ENCODE data around the gene SARDH. TPM values are rescaled to one million over a fixed set of nuclear protein-coding genes. Genes with fewer than 3 reads are reported as not detected.
A peak's percentile ranks its signal among the peaks of the same experiment; 100 is the strongest.

SARDH gene
- total RNA-seq, 6 experiments from 2014 or later, result 67.3 to 183 (median 101) TPM

DNA sequence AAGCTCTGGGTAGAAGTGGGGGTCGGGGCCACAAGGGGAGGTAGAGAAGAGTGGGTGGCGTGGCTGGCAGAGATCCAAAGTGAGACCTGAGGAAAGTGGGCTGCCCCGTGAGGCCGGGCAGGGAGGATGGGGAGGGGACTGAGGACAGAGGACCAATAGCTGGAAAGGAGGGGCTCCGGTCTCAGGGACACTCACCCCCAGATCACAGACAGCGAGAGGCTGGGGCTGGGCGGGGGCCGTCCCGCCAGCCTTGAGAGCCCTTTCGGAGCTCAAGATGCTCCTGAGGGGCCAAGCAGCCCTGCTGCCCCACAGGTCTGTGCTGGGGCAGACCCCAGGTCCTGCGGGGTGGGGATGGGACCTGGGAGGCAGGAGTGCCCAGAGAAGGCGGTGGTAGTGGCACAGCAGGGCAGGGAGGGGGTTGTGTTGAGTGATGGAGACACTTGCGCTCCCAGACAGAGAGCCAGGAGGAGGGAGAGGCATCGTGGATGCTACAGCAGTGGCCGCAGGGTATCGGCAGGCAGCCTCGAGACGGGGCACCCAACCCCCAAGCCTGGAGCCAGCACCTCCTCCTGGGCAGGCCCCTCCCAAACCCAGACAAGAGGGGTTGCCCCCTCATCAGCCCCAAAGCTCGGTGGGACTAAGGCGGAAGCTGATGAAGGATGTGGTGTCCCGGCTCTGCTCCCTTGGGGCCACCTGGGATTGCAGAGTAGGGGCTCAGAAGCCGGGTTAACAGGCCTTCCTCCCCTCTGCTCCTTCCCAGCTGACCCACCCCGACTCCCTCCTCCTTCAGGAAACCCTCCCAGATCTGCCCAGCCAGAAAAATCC lies 3.4 kb downstream of the SARDH start:
- Histone ChIP-seq H3K27ac (no peak overlapping the region), H3K4me1 (peaks cover 0 to 29% (median 4%) of the 10 kb centered on the region in 4 donors), H3K9me3 (no peaks in the 10 kb centered on the region), H3K36me3 (peaks cover 0 to 11% (median 3%) of the 10 kb centered on the region in 4 donors), H3K27me3 (no peaks in the 10 kb centered on the region), H3K4me3 (no peak overlapping the region)
- ATAC-seq (no peak), DNase-seq (peak in 2 of 3 donors; percentile 44 to 51)
- TF ChIP-seq POLR2A (IDR thresholded peaks at IDR 0.05), result no peak
- TF ChIP-seq, protein P1, sequence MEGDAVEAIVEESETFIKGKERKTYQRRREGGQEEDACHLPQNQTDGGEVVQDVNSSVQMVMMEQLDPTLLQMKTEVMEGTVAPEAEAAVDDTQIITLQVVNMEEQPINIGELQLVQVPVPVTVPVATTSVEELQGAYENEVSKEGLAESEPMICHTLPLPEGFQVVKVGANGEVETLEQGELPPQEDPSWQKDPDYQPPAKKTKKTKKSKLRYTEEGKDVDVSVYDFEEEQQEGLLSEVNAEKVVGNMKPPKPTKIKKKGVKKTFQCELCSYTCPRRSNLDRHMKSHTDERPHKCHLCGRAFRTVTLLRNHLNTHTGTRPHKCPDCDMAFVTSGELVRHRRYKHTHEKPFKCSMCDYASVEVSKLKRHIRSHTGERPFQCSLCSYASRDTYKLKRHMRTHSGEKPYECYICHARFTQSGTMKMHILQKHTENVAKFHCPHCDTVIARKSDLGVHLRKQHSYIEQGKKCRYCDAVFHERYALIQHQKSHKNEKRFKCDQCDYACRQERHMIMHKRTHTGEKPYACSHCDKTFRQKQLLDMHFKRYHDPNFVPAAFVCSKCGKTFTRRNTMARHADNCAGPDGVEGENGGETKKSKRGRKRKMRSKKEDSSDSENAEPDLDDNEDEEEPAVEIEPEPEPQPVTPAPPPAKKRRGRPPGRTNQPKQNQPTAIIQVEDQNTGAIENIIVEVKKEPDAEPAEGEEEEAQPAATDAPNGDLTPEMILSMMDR (IDR thresholded peaks at IDR 0.05), result no peak
- WGBS (ENCODE audit: insufficient coverage, low coverage, low lambda C conversion rate, missing lambda C conversion rate), result 81% methylated on average over 8 of the region's 23 CpGs
- intact Hi-C loops (cut with DNase I), result loop anchor here in 1 of 2 donors (10.0 kb wide), 1 partner anchor 210 kb away; the partner anchor contains the start of gene MYMK

DNA sequence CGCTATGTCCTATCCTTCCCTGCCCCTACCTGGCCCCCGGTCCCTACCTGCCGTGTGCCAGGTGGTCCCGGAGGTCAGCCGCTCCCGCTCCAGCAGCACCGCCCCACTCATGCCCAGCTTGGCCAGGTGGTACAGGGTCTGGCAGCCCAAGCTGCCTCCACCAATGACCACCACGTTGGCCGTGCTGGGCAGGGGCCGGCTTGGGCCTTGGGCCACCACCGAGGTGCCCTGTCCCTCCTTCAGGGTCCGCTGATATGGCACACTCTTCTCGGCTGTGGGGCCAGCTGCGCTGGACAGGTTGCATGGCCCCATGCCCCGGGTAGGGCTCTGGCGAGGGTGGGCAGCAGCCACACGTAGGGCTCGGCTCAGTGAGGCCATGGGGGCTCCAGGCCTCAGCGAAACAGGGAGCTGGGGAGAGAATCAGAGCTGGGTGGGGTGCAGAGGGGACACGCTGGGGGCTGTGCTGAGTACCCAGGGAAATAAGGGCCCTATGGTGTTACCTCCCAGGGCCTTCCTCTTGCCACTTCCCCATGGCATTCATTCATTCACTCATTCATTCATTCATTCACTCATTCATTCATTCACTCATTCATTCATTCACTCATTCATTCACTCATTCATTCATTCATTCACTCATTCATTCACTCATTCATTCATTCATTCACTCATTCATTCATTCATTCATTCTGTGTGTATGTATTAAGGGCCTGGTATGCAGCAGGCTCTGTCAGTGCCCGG lies 4.2 kb downstream of the SARDH start:
- WGBS (ENCODE audit: insufficient coverage, low coverage, low lambda C conversion rate, missing lambda C conversion rate), result 94% methylated on average over 6 of the region's 21 CpGs
- intact Hi-C loops (cut with DNase I), result loop anchor here in 1 of 2 donors (10.0 kb wide), 1 partner anchor 209 kb away; the partner anchor contains the start of gene MYMK

DNA sequence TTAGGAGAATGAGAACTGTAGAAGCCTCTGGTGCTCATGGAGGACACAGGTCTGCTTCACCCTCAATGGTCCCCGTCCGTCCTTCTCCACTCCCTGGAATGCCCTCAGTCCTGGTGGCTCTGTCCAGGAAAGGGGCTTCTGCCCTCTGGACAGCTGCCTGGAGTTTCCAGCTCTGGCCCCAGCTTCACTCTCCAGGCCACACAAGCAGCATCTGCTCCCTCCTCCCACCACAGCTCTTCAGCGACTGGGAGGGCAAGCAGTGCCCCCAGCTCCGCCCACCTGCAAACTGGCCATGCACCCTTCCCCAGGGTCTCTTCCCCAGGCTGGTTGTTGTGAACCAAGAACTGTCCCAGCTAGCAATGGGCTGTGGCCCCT lies 4.7 kb downstream of the SARDH start:
- H3K4me1 ChIP-seq, result peaks cover 0 to 24% (median 4%) of the 10 kb centered on the region in 4 donors
- no peak overlapping the region for H3K27ac ChIP-seq
- peaks cover 0 to 23% (median 4%) of the 10 kb centered on the region in 4 donors for H3K36me3 ChIP-seq
- intact Hi-C loops (cut with DNase I), result loop anchor here in 1 of 2 donors (10.0 kb wide), 1 partner anchor 209 kb away; the partner anchor contains the start of gene MYMK
- no peaks in the 10 kb centered on the region for H3K9me3 ChIP-seq
- no peaks in the 10 kb centered on the region for H3K27me3 ChIP-seq
- DNase-seq, result peak in 2 of 3 donors; percentile 29 to 40
- no peak overlapping the region for H3K4me3 ChIP-seq
- ATAC-seq, result no peak
- WGBS (ENCODE audit: insufficient coverage, low coverage, low lambda C conversion rate, missing lambda C conversion rate), result 100% methylated on average over 1 of the region's 4 CpGs
- TF ChIP-seq POLR2A (IDR thresholded peaks at IDR 0.05), result no peak
- TF ChIP-seq, protein P1 (IDR thresholded peaks at IDR 0.05), result no peak

More for the DNA sequence above, 4.2 kb downstream of the SARDH start:
- Histone ChIP-seq H3K4me3 (no peak overlapping the region), H3K27ac (no peak overlapping the region), H3K27me3 (no peaks in the 10 kb centered on the region), H3K9me3 (no peaks in the 10 kb centered on the region), H3K4me1 (peaks cover 0 to 29% (median 4%) of the 10 kb centered on the region in 4 donors), H3K36me3 (peaks cover 0 to 20% (median 4%) of the 10 kb centered on the region in 4 donors)
- TF ChIP-seq, protein P1 (IDR thresholded peaks at IDR 0.05), result no peak
- TF ChIP-seq POLR2A (IDR thresholded peaks at IDR 0.05), result no peak
- DNase-seq (peak in 2 of 3 donors; percentile 47 to 54), ATAC-seq (no peak)

DNA sequence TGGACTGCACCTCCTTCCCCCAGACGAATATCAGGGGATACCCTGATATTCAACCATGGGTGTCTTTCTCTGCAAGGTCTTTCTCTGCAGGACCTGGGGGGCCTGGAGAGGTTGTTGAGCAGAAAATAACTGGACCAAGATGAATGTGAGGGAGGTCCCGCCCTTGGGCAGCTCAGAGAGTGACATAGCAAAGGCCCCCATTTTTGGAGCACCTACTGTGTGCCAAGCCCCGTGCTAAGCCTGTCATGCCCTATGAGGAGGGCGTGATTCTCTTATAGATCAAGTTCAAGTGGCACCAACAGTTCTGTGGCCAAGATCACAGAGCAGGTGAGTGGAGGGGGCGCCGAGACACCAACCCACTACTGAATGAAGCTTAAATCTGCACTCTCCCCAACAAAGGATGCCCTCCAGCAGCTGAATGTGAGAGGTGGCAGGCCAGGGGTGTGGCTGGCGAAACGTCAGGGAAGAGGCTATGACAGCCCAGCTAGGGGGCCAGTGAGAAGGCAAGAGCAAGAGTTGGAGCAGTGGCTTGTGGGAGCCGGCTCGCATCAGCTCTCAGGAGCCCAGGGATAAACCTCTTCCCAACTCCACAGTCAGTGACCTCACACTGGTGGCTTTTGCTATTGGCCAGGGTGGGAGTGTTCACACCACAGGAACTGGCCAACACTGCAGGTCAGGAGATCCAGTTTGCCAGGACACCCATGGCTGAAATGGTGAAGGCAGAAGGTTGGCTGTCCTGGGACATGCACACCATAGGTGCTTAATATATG lies 5.3 kb downstream of the SARDH start:
- TF ChIP-seq, protein P1 (IDR thresholded peaks at IDR 0.05), result no peak
- no peaks in the 10 kb centered on the region for H3K9me3 ChIP-seq
- WGBS (ENCODE audit: insufficient coverage, low coverage, low lambda C conversion rate, missing lambda C conversion rate), result 64% methylated on average over 8 of the region's 10 CpGs
- H3K27me3 ChIP-seq, result no peaks in the 10 kb centered on the region
- ATAC-seq (no peak), DNase-seq (peak in 2 of 3 donors; percentile 35 to 40)
- no peak overlapping the region for H3K4me3 ChIP-seq
- peaks cover 0 to 24% (median 4%) of the 10 kb centered on the region in 4 donors for H3K4me1 ChIP-seq
- intact Hi-C loops (cut with DNase I), result loop anchor here in 1 of 2 donors (10.0 kb wide), 1 partner anchor 208 kb away; the partner anchor contains the start of gene MYMK
- no peak overlapping the region for H3K27ac ChIP-seq
- H3K36me3 ChIP-seq, result peaks cover 0 to 29% (median 6%) of the 10 kb centered on the region in 4 donors

All from right lobe of liver (tissue), 6 donors.